Lung (tissue), 12 donors: Measurements from ENCODE around the gene ABCA7. TPM values are rescaled to one million over a fixed set of nuclear protein-coding genes. Genes with fewer than 3 reads are reported as not detected.

ENCODE experiments used
- ATAC-seq: fragments of 200-7000 bp; cut with Tn5 transposase; one replicate; pipeline ENCODE4 v1.9.1; 2020; ENCODE audit warnings: moderate number of reproducible peaks; ENCODE audit not compliant: insufficient read depth, low FRiP score
- DNase-seq, 3 donors: peaks; one replicate each; pipeline ENCODE4 v3.0.0-alpha.2; 2013 to 2017
- H3K27ac ChIP-seq, 2 donors: one replicate each; pipeline ENCODE4 v1.5.1; 2013; ENCODE audit warnings: mild to moderate bottlenecking in 2 of 2, moderate library complexity in 2 of 2, control low read depth in 1 of 2, inconsistent platforms in 1 of 2, low read depth in 1 of 2, low read length in 1 of 2
- H3K27me3 ChIP-seq, 3 donors: one replicate each; pipeline ENCODE4 v1.5.1; 2013; ENCODE audit warnings: low read length in 2 of 3; ENCODE audit not compliant: control insufficient read depth in 3 of 3, insufficient read depth in 3 of 3
- H3K36me3 ChIP-seq, 4 donors: one replicate each; pipeline ENCODE4 v1.5.1; 2013; ENCODE audit warnings: low read length in 4 of 4, mild to moderate bottlenecking in 1 of 4, moderate library complexity in 1 of 4; ENCODE audit not compliant: control insufficient read depth in 4 of 4, insufficient read depth in 4 of 4
- H3K4me1 ChIP-seq, 5 donors: one replicate each; pipeline ENCODE4 v1.5.1; 2013; ENCODE audit warnings: low read length in 5 of 5, mild to moderate bottlenecking in 2 of 5, moderate library complexity in 1 of 5; ENCODE audit not compliant: control insufficient read depth in 5 of 5, insufficient read depth in 5 of 5
- H3K4me3 ChIP-seq: one replicate; pipeline ENCODE4 v1.5.1; 2013; ENCODE audit warnings: mild to moderate bottlenecking, control low read depth, moderate library complexity
- H3K9ac ChIP-seq, 2 donors: one replicate each; pipeline ENCODE4 v1.5.1; 2013; ENCODE audit warnings: low read length in 2 of 2, control low read depth in 1 of 2; ENCODE audit not compliant: insufficient read depth in 1 of 2
- H3K9me3 ChIP-seq, 4 donors: one replicate each; pipeline ENCODE4 v1.5.1; 2013; ENCODE audit warnings: low read length in 3 of 4, mild to moderate bottlenecking in 1 of 4, moderate library complexity in 1 of 4; ENCODE audit not compliant: control insufficient read depth in 4 of 4, insufficient read depth in 3 of 4
- WGBS, 2 donors: extraction: QIAGEN DNeasy Blood & Tissue Kit; methylation state at CpG; one replicate each; pipeline ENCODE4 v1.1.7; 2013; 5-methylcytosine and 5-hydroxymethylcytosine counted together
- polyA plus RNA-seq, 2 donors: library from polyadenylated mRNA; stranded (reverse); fragments of 200-250 nt; gene quantifications; one replicate each; pipeline ENCODE4 v1.2.1, GENCODE V29; 2013
- total RNA-seq, 2 donors: library from RNA; depleted of rRNA in 1 of 2; stranded (reverse); fragments of >200 nt in 1 of 2; gene quantifications; one replicate each; pipeline ENCODE4 v1.2.1, GENCODE V29; 2014 to 2021
- TF ChIP-seq, protein P1 (sequence below): IDR thresholded peaks from 2 replicates; pipeline ENCODE4 v1.5.1; 2012; ENCODE audit warnings: mild to moderate bottlenecking; ENCODE audit errors: control extremely low read depth, extremely low read depth
- donor health status: control.
- donor health status: control.
- donor health status: Bipolar disorder and iron deficiency.
- donor health status: healthy.
- donor health status: DM: yes; HTN: yes; CAD: no.

Gene ABCA7
- total and polyA plus RNA-seq, 4 donors: 20.1 to 54.4 (median 41.7) TPM

DNA sequence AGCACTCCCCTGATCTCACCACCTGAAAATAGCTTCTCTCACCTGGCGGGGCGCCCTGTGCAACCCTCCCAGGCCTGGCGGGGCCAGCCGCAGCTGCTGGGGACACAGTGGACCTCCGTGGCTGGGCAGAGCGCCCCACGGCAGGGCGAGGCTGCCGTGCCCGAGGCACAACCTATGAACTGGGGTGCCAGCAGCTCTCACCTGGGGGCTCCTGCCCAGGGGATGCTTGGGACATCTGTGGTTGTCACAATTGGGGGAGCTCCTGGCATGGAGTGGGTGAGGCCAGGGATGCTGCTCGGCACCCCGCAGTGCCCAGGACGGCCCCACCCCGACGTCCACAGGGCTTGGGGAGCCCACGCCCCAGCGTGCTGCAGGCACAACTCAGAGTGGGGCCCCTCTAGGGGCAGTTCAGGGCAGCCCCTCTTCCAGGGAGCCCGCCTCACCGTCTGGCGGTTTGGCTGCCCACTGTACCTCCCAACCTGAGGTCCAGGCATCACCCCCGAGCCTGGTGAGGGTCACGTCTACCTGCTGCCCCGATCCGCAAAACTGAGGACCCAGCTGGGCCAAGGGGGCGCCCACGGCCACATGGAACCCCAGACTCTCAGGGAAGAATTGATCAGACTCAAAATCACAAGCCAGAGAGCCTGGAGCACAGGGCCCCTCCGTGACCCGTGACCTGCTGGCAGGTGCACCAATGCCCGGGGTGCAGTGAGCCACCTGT, 24.7 kb upstream of the ABCA7 start:
- no peak for DNase-seq
- no peak for ATAC-seq
- Histone ChIP-seq H3K9me3 (no peaks in the 10 kb centered on the region), H3K27ac (no peak overlapping the region), H3K4me1 (peaks cover 3 to 53% (median 7%) of the 10 kb centered on the region in 5 donors), H3K9ac (no peak overlapping the region), H3K27me3 (no peaks in the 10 kb centered on the region), H3K36me3 (peaks cover 3 to 57% (median 18%) of the 10 kb centered on the region in 4 donors), H3K4me3 (no peak overlapping the region)
- WGBS, 2 donors: 91 to 95% methylated on average over 29 of the region's 29 CpGs
- TF ChIP-seq, protein P1, sequence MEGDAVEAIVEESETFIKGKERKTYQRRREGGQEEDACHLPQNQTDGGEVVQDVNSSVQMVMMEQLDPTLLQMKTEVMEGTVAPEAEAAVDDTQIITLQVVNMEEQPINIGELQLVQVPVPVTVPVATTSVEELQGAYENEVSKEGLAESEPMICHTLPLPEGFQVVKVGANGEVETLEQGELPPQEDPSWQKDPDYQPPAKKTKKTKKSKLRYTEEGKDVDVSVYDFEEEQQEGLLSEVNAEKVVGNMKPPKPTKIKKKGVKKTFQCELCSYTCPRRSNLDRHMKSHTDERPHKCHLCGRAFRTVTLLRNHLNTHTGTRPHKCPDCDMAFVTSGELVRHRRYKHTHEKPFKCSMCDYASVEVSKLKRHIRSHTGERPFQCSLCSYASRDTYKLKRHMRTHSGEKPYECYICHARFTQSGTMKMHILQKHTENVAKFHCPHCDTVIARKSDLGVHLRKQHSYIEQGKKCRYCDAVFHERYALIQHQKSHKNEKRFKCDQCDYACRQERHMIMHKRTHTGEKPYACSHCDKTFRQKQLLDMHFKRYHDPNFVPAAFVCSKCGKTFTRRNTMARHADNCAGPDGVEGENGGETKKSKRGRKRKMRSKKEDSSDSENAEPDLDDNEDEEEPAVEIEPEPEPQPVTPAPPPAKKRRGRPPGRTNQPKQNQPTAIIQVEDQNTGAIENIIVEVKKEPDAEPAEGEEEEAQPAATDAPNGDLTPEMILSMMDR: no peak

DNA sequence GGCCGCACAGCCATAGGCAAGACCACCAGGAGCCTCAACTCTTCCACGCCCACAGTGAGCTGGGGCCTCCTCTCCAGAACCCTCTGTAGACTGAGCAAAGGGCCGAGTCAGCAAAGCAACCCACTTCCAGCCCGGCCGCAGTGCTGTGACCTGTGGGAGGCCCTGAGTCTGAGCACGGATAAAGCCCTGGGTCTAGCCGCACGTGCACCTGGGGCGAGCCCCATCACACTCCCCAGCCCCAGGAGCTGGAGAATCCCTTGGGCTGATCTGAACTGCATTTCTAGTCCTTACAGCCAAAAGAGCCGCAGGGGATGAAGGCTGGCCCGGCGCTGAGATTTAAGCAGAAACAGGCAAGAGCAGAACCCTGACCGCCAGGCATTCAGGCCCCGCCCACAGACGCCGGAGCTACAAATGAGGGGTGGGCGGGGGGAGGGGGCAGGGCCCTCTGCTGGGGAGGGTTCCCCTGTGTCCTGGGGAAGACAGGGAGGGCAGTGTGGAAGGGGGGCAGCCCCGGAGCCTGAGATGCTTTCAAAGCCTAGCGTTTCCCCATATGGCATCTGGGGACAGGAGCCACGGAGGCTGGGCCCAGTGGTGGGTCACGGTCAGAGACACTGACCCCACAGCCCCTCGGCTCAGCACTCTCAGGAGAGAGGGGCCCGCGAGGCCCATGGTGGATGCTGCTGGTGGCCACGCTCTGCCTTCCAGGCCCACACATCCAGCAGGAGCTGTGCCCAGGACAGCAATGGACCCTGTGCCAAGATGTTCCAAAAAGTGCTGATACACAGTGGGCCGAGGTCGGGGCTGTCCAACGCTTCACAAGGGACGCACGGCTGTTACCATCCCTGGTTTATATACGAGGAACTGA, 23.9 kb upstream of the ABCA7 start:
- DNase-seq (no peak), ATAC-seq (no peak)
- 73 to 81% methylated on average over 31 of the region's 31 CpGs for WGBS, 2 donors
- peaks cover 3 to 46% (median 7%) of the 10 kb centered on the region in 5 donors for H3K4me1 ChIP-seq
- H3K27ac ChIP-seq: peak overlapping the region; percentile 46 to 55
- no peak overlapping the region for H3K9ac ChIP-seq
- H3K4me3 ChIP-seq: no peak overlapping the region
- no peaks in the 10 kb centered on the region for H3K27me3 ChIP-seq
- H3K36me3 ChIP-seq: peaks cover 3 to 49% (median 14%) of the 10 kb centered on the region in 4 donors
- TF ChIP-seq, protein P1: no peak
- no peaks in the 10 kb centered on the region for H3K9me3 ChIP-seq

DNA sequence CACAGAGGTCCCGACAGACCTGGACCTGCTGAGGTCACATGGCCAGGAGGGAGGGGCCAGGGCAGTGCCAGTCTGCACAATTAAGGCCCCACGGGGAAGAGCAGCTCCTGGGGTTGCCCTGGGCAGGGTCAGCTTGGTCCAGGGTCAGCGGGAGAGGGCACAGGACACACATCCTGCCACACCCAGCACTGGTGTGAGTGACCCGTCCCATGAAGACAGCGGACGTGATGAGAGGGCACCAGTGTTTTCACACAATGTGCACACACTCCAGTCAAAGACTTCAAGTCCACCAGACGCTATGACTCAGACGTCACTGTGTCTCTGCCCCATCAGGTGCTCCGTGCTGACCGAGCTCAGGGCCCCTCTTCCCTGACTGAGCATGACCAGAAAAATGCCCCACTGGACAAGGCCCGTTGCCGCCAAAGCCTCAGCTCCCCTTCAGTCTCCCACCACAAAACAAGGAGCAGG, 23.2 kb upstream of the ABCA7 start:
- no peak overlapping the region for H3K9ac ChIP-seq
- whole genome bisulfite sequencing, 2 donors: 45 to 60% methylated on average over 12 of the region's 12 CpGs
- H3K9me3 ChIP-seq: no peaks in the 10 kb centered on the region
- ATAC-seq (no peak), DNase-seq (no peak)
- peaks cover 3 to 42% (median 10%) of the 10 kb centered on the region in 4 donors for H3K36me3 ChIP-seq
- peak overlapping the region; percentile 46 to 55 for H3K27ac ChIP-seq
- H3K27me3 ChIP-seq: no peaks in the 10 kb centered on the region
- TF ChIP-seq, protein P1: no peak
- H3K4me3 ChIP-seq: no peak overlapping the region
- H3K4me1 ChIP-seq: peaks cover 6 to 46% (median 7%) of the 10 kb centered on the region in 5 donors
